Osteoblast (primary cell): ENCODE data around the gene RNLS. TPM values are rescaled to one million over a fixed set of nuclear protein-coding genes. Genes with fewer than 3 reads are reported as not detected.

Experiments used
- DNase-seq: peaks from one replicate; pipeline ENCODE4 v3.0.0; 2011; ENCODE audit warnings: low spot score, mixed read lengths; ENCODE audit not compliant: insufficient read length; ENCODE audit errors: missing footprints
- H2AFZ ChIP-seq: 2 replicates; pipeline ENCODE4 v1.6.0; 2011; ENCODE audit warnings: mild to moderate bottlenecking, low read length
- H3K27ac ChIP-seq: 2 replicates; pipeline ENCODE4 v1.5.1; 2011; ENCODE audit warnings: mild to moderate bottlenecking, low read depth, low read length, moderate library complexity
- H3K27me3 ChIP-seq: 2 replicates; pipeline ENCODE4 v1.6.0; 2012; ENCODE audit warnings: mild to moderate bottlenecking, control low read depth, inconsistent platforms, low read length, moderate library complexity; ENCODE audit not compliant: insufficient read depth
- H3K36me3 ChIP-seq: 2 replicates; pipeline ENCODE4 v1.5.1; 2011; ENCODE audit warnings: mild to moderate bottlenecking, low read length, control low read depth, moderate library complexity; ENCODE audit not compliant: insufficient read depth
- H3K4me1 ChIP-seq: 2 replicates; pipeline ENCODE4 v1.5.1; 2011; ENCODE audit warnings: mild to moderate bottlenecking, low read length, control low read depth, moderate library complexity; ENCODE audit not compliant: insufficient read depth
- H3K4me2 ChIP-seq: 2 replicates; pipeline ENCODE4 v1.6.0; 2011; ENCODE audit warnings: mild to moderate bottlenecking, low read length; ENCODE audit not compliant: insufficient read depth
- H3K4me3 ChIP-seq: fragments of 200-600 bp; sonication (generic); 3 replicates; pipeline ENCODE4 v1.5.1; 2012; ENCODE audit warnings: mild to moderate bottlenecking, low read length, inconsistent platforms; ENCODE audit not compliant: insufficient read depth
- H3K79me2 ChIP-seq: 2 replicates; pipeline ENCODE4 v1.6.0; 2012; ENCODE audit warnings: mild to moderate bottlenecking, low read length, control low read depth, inconsistent platforms; ENCODE audit not compliant: insufficient read depth
- H3K9me3 ChIP-seq: 2 replicates; pipeline ENCODE4 v1.5.1; 2011; ENCODE audit warnings: low read depth, low read length, control low read depth
- H4K20me1 ChIP-seq: 2 replicates; pipeline ENCODE4 v1.6.0; 2012; ENCODE audit warnings: mild to moderate bottlenecking, low read length, control low read depth; ENCODE audit not compliant: insufficient read depth
- total RNA-seq: library from RNA; depleted of rRNA; stranded (reverse); fragments of >200 nt; gene quantifications from 2 replicates; pipeline ENCODE4 v1.2.3, GENCODE V29; 2012
- TF ChIP-seq, protein P1 (sequence below): IDR thresholded peaks from 2 replicates; pipeline ENCODE4 v1.5.1; 2011; ENCODE audit warnings: mild to moderate bottlenecking, low read depth, low read length, moderate library complexity; ENCODE audit errors: extremely low read depth

RNLS gene
- total RNA-seq, 1 donor = 22.4 TPM

DNA sequence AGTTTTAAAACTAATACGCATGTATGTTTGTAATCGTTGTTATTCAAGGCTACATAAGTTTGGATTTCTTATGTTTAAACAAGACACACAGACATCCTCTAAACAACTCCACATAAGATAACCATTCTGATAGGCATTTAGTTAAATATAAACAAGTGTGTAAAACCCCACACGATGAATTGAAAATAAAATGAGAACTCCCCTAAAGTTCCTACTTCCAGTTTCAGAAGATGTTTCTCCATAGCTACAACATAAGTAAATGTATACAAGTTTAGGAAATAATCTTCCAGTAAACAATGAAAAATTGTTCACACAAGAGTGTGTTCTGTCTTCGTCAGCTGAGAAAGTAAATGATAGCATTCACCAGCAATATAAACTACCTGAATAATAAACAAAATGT lies 246.8 kb downstream of the RNLS start:
- H4K20me1 ChIP-seq = no peaks in the 10 kb centered on the region
- no peaks in the 10 kb centered on the region for H3K27me3 ChIP-seq
- TF ChIP-seq, protein P1, sequence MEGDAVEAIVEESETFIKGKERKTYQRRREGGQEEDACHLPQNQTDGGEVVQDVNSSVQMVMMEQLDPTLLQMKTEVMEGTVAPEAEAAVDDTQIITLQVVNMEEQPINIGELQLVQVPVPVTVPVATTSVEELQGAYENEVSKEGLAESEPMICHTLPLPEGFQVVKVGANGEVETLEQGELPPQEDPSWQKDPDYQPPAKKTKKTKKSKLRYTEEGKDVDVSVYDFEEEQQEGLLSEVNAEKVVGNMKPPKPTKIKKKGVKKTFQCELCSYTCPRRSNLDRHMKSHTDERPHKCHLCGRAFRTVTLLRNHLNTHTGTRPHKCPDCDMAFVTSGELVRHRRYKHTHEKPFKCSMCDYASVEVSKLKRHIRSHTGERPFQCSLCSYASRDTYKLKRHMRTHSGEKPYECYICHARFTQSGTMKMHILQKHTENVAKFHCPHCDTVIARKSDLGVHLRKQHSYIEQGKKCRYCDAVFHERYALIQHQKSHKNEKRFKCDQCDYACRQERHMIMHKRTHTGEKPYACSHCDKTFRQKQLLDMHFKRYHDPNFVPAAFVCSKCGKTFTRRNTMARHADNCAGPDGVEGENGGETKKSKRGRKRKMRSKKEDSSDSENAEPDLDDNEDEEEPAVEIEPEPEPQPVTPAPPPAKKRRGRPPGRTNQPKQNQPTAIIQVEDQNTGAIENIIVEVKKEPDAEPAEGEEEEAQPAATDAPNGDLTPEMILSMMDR = no peak
- H3K27ac ChIP-seq = no peak overlapping the region
- H3K36me3 ChIP-seq = no peaks in the 10 kb centered on the region
- H2AFZ ChIP-seq = no peak overlapping the region
- H3K79me2 ChIP-seq = no peaks in the 10 kb centered on the region
- H3K4me1 ChIP-seq = no peaks in the 10 kb centered on the region
- no peak overlapping the region for H3K4me3 ChIP-seq
- no peak for DNase-seq
- H3K4me2 ChIP-seq = no peak overlapping the region
- no peaks in the 10 kb centered on the region for H3K9me3 ChIP-seq

DNA sequence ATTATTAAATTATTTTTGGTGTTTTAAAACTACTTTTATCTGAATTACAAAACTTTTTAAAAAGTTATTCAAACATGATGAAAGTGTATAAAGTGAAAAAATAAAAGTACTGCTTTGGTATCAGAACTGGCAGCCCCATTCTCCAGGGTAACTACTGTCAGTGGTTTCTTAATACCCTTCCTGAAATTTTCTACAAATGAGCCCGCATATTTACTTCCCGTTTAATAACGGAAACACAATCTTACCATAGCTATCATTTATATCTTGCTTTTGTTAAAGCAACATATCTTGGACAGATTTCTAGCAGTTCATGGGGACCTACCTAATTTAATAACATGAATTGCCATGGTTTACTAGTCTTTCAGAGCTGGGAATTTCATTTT lies 249.9 kb downstream of the RNLS start:
- H3K36me3 ChIP-seq = no peaks in the 10 kb centered on the region
- no peaks in the 10 kb centered on the region for H4K20me1 ChIP-seq
- no peaks in the 10 kb centered on the region for H3K79me2 ChIP-seq
- DNase-seq = no peak
- TF ChIP-seq, protein P1 = no peak
- no peak overlapping the region for H3K4me3 ChIP-seq
- H3K9me3 ChIP-seq = no peaks in the 10 kb centered on the region
- no peak overlapping the region for H3K4me2 ChIP-seq
- no peaks in the 10 kb centered on the region for H3K27me3 ChIP-seq
- H2AFZ ChIP-seq = no peak overlapping the region
- H3K4me1 ChIP-seq = no peaks in the 10 kb centered on the region
- H3K27ac ChIP-seq = no peak overlapping the region

DNA sequence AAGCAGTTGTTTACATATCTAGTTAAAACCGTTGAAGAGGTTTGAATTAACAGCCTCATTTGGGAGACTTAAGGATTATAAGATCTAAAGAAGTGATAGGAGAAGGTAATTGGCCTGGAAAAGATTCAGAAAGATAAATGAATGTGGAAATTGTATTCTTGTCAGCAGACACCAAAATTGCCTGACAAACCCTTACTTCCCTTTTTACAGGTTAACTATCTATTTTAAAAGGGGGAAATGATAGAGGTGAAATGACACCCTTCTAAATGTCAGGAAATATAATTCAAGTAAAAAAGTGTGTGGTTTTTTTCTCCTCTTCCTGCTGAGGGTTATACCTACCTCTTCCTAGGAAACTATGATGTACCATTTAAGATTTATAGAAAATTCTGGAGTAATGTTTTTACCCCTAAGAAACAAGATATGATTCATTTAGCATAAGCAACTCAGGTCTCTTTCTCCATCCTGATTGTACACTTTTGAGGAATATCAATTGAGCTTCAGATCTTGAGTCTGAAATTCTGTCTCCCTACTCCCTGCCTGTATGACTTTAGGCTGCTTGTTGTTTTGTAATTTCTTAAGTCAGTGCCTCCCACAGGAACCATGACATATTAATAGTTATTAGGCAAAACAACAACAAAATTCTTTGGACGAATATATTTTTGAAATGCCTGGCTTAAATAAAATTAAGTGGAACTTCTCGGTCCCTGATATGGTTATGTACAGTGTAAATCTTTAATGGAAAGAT lies 250.4 kb downstream of the RNLS start:
- Histone ChIP-seq H3K4me3 (no peak overlapping the region), H3K4me2 (no peak overlapping the region), H4K20me1 (no peaks in the 10 kb centered on the region), H3K79me2 (no peaks in the 10 kb centered on the region), H3K27me3 (no peaks in the 10 kb centered on the region), H3K4me1 (no peaks in the 10 kb centered on the region), H3K27ac (no peak overlapping the region), H2AFZ (no peak overlapping the region), H3K36me3 (no peaks in the 10 kb centered on the region), H3K9me3 (no peaks in the 10 kb centered on the region)
- TF ChIP-seq, protein P1 = no peak
- DNase-seq = no peak

DNA sequence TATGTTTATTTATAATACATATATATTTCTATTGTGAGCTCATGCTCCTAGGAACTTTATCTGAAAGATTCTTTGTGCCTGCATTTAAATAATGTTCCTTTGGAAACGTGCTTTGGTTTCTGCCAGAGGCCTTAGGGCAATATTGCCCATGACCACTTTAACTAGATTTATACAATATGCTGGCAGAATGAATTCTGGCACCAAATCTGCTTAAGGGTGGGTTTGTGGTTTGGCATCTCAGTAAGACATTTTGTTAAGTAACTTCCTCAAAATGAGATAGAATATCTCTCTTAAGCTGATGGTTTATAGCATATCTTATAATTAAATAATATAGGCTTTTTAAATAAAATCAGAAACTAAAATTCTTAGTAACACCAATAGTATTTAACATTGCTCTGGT lies 252.9 kb downstream of the RNLS start:
- TF ChIP-seq, protein P1 = no peak
- H3K9me3 ChIP-seq = no peaks in the 10 kb centered on the region

More for the DNA sequence above, 252.9 kb downstream of the RNLS start:
- H3K27me3 ChIP-seq = no peaks in the 10 kb centered on the region
- no peaks in the 10 kb centered on the region for H3K79me2 ChIP-seq
- no peaks in the 10 kb centered on the region for H3K36me3 ChIP-seq
- no peak overlapping the region for H2AFZ ChIP-seq
- no peak overlapping the region for H3K4me2 ChIP-seq
- no peak overlapping the region for H3K4me3 ChIP-seq
- H4K20me1 ChIP-seq = no peaks in the 10 kb centered on the region
- no peak for DNase-seq
- H3K27ac ChIP-seq = no peak overlapping the region
- H3K4me1 ChIP-seq = no peaks in the 10 kb centered on the region
